Activated naive CD8-positive, alpha-beta T cell treated with anti-CD3 and anti-CD28 coated beads for 36 hours (primary cell): Measurements from ENCODE around the gene ZNF471. TPM values are rescaled to one million over a fixed set of nuclear protein-coding genes. Genes with fewer than 3 reads are reported as not detected.
A peak's percentile ranks its signal among the peaks of the same experiment; 100 is the strongest.

ENCODE experiments used
- DNase-seq: peaks from one replicate; pipeline ENCODE4 v3.0.0; 2021
- H3K27ac Mint-ChIP-seq: one replicate; pipeline ENCODE4 v1.8.0; 2022; ENCODE audit warnings: mild to moderate bottlenecking, moderate library complexity, mixed read lengths
- H3K27me3 Mint-ChIP-seq: one replicate; pipeline ENCODE4 v1.8.0; 2022; ENCODE audit warnings: mild to moderate bottlenecking, mixed read lengths
- H3K36me3 Mint-ChIP-seq: one replicate; pipeline ENCODE4 v1.8.0; 2021; ENCODE audit warnings: mild to moderate bottlenecking, mixed read lengths
- H3K4me1 Mint-ChIP-seq: one replicate; pipeline ENCODE4 v1.8.0; 2021; ENCODE audit warnings: mixed read lengths
- H3K4me3 Mint-ChIP-seq: one replicate; pipeline ENCODE4 v1.8.0; 2022; ENCODE audit warnings: mild to moderate bottlenecking, moderate library complexity, mixed read lengths
- H3K9me3 Mint-ChIP-seq: one replicate; pipeline ENCODE4 v1.8.0; 2022; ENCODE audit warnings: mixed read lengths
- total RNA-seq, 2 experiments: library from RNA; stranded (reverse); gene quantifications; one replicate each; pipeline ENCODE4 v1.2.3, GENCODE V29; 2021

The ZNF471 gene
- total RNA-seq, 2 experiments from 2014 or later, result 1.2 to 1.5 TPM

- Mint-ChIP-seq H3K36me3 (peaks cover 77% of the 10 kb centered on the region), H3K27ac (no peak overlapping the region), H3K4me3 (no peak overlapping the region), H3K4me1 (peaks cover 3% of the 10 kb centered on the region), H3K27me3 (no peaks in the 10 kb centered on the region), H3K9me3 (peaks cover 42% of the 10 kb centered on the region)
- no peak for DNase-seq
Observed at GRCh38 chr19:56547535-56547934, 39.9 kb downstream of the ZNF471 start.

- Mint-ChIP-seq H3K27ac (no peak overlapping the region), H3K9me3 (peaks cover 62% of the 10 kb centered on the region), H3K4me3 (no peak overlapping the region), H3K36me3 (peaks cover 61% of the 10 kb centered on the region), H3K27me3 (no peaks in the 10 kb centered on the region), H3K4me1 (no peaks in the 10 kb centered on the region)
- no peak for DNase-seq
Observed at GRCh38 chr19:56554272-56554869, 46.7 kb downstream of the ZNF471 start.

GRCh38 chr19:56562766-56563165 lies 55.1 kb downstream of the ZNF471 start:
- no peaks in the 10 kb centered on the region for H3K27me3 Mint-ChIP-seq
- H3K27ac Mint-ChIP-seq, result no peak overlapping the region
- H3K9me3 Mint-ChIP-seq, result peaks cover 61% of the 10 kb centered on the region
- H3K4me1 Mint-ChIP-seq, result peaks cover 6% of the 10 kb centered on the region
- no peak for DNase-seq
- peaks cover 56% of the 10 kb centered on the region for H3K36me3 Mint-ChIP-seq
- H3K4me3 Mint-ChIP-seq, result no peak overlapping the region

GRCh38 chr19:56566904-56567273 lies 59.2 kb downstream of the ZNF471 start:
- no peaks in the 10 kb centered on the region for H3K27me3 Mint-ChIP-seq
- peak overlapping the region; percentile 87 for H3K27ac Mint-ChIP-seq
- peaks cover 10% of the 10 kb centered on the region for H3K4me1 Mint-ChIP-seq
- DNase-seq, result peak; percentile 39
- H3K36me3 Mint-ChIP-seq, result peaks cover 83% of the 10 kb centered on the region
- H3K4me3 Mint-ChIP-seq, result peak overlapping the region; percentile 88
- H3K9me3 Mint-ChIP-seq, result peaks cover 55% of the 10 kb centered on the region

GRCh38 chr19:56567274-56568120 lies 59.8 kb downstream of the ZNF471 start, which contains the start of gene ZNF470:
Gene ZNF470 (plus strand): TSS chr19:56567468. CDS start chr19:56570312, 2,844 bp downstream.
- H3K27ac Mint-ChIP-seq, result peak within 1 kb of the TSS; percentile 87
- H3K9me3 Mint-ChIP-seq, result peaks cover 52% of the 10 kb centered on the region
- peaks cover 83% of the 10 kb centered on the region for H3K36me3 Mint-ChIP-seq
- DNase-seq, result peak; percentile 90
- peaks cover 10% of the 10 kb centered on the region for H3K4me1 Mint-ChIP-seq
- peak within 1 kb of the TSS; percentile 88 for H3K4me3 Mint-ChIP-seq
- no peaks in the 10 kb centered on the region for H3K27me3 Mint-ChIP-seq

- Mint-ChIP-seq H3K4me1 (peaks cover 6% of the 10 kb centered on the region), H3K36me3 (peaks cover 94% of the 10 kb centered on the region), H3K27ac (no peak overlapping the region), H3K27me3 (no peaks in the 10 kb centered on the region), H3K9me3 (peaks cover 64% of the 10 kb centered on the region), H3K4me3 (no peak overlapping the region)
- DNase-seq, result no peak
Observed at GRCh38 chr19:56572589-56572988, 64.9 kb downstream of the ZNF471 start.

GRCh38 chr19:56573914-56574313 lies 66.3 kb downstream of the ZNF471 start:
- Mint-ChIP-seq H3K4me1 (no peaks in the 10 kb centered on the region), H3K27ac (no peak overlapping the region), H3K9me3 (peaks cover 65% of the 10 kb centered on the region), H3K4me3 (no peak overlapping the region), H3K27me3 (no peaks in the 10 kb centered on the region), H3K36me3 (peaks cover 88% of the 10 kb centered on the region)
- no peak for DNase-seq

- Mint-ChIP-seq H3K27ac (no peak overlapping the region), H3K27me3 (no peaks in the 10 kb centered on the region), H3K4me3 (no peak overlapping the region), H3K9me3 (peaks cover 64% of the 10 kb centered on the region), H3K36me3 (peaks cover 70% of the 10 kb centered on the region), H3K4me1 (no peaks in the 10 kb centered on the region)
- DNase-seq, result no peak
Observed at GRCh38 chr19:56577719-56578602, 70.3 kb downstream of the ZNF471 start.

Other genes with a start within 250 kb of the ZNF471 start
- 1 to 10 TPM; 1.5 to 2.5 TPM for gene EDDM13, start 235.1 kb upstream of the ZNF471 start, total RNA-seq
- gene ZSCAN5A, start 193.0 kb upstream of the ZNF471 start, total RNA-seq, result 10 to 100 TPM; 10.6 to 15.8 TPM
- 1 to 10 TPM; 2.3 to 3.2 TPM for gene ZNF582, start 114.3 kb upstream of the ZNF471 start, total RNA-seq
- gene ZNF583, start 103.5 kb upstream of the ZNF471 start, total RNA-seq, result 1 to 10 TPM; 4.7 to 5.2 TPM
- 1 to 10 TPM; 7.3 to 7.7 TPM for gene ZNF667, start 30.5 kb upstream of the ZNF471 start, total RNA-seq
- gene ZFP28, start 31.1 kb downstream of the ZNF471 start, total RNA-seq, result 1 to 10 TPM; 4.3 to 5.7 TPM
- 1 to 10 TPM; 3.6 to 4.3 TPM for gene ZNF470, start 59.6 kb downstream of the ZNF471 start, total RNA-seq
- gene ZNF71, start 87.4 kb downstream of the ZNF471 start, total RNA-seq, result 1 to 10 TPM; 5.4 TPM
- gene SMIM17, start 135.3 kb downstream of the ZNF471 start, total RNA-seq, result not detected
- 1 to 10 TPM; 5.0 to 5.2 TPM for gene ZNF835, start 163.9 kb downstream of the ZNF471 start, total RNA-seq